SW480 (cell line): ENCODE data around the gene OR2T34.
"Not testable (repeated sequence)": the region's sequence is repeated elsewhere in the genome, so short reads cannot be mapped to it uniquely, and the experiment has no call there.

Experiments used
- DNase-seq: peaks from one replicate; pipeline ENCODE4 v3.0.0-alpha.2; 2016; ENCODE audit warnings: low spot score

Gene OR2T34

DNA sequence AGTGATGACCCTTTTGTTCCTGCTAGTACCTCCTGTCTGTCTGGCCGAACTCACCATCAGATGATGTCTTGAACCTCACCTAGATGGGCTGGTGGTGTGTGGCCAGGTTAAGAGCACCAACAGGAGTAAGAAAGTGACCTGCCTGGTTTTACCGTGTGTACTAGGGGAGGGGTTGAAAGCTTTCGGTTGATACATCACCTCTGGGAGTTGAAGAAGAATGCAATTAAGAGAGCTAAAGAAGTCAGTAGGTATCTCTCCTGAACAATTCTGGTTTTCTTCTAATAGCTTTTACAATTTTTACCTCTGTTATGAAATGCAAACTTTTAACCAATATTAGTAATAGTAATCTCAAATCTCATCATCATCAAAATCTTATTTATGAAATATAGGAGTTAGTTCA, 11.9 kb downstream of the OR2T34 start, which contains the start of gene OR2T29:
Gene OR2T29 (minus strand): TSS at position 101 of the 400 bp plus-strand sequence. CDS start 3,281 bp downstream, outside the sequence.
- not testable (repeated sequence) for DNase-seq

DNA sequence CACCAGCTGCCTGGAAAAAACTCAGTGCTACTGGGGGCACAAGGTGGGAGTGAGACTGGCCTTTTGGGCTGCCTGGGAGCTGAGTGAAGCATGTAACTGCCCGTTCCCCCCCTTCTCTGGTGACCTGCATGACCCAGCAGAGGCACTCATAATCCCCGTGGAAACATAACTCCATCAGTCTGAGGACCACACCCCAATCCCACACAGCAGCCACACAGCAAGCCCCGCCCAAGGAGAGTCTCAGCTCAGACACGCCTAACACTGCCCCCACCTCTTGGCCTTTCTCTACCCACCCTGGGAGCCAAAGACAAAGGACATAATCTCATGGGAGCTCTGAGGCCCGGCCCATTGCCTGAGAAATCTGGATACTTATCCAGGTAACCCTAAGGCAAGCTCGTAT, 23.5 kb downstream of the OR2T34 start:
- DNase-seq = not testable (repeated sequence)

DNA sequence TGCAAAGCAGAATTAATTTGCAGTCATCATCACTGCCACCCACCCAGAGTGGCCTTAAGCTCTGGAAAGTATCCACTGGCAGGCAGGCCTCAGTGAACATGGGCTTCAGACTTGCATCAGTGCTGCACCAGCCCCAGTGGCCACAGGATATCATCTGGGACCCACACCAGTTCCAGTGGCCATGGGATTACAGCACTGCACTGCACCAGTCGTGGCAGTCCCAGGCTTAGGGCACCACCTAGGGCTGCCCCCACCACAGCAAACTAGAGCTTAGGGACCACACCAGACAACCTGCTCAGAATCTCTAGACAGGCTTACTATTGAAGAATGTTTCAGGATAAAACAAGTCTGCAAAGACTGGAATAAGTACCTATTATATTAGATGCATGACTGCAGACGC, 27.2 kb downstream of the OR2T34 start:
- not testable (repeated sequence) for DNase-seq

DNA sequence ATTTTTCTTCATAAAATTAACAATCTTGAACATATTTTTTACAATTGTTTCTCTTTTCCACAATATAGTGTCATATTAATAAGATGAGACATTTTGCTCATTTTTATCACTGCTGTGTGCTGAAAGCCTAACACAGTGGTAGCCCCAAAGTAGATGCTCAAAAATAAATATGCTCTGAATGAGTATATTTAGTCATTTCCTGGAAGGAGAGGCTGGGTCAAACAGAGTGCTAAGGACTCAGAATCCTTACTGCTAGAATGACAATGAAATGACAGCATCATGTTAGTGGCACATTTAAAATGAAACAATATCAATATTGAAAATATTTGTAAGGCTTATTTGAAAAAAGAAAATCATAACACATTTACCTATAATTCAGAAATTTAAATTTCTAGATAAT, 37.1 kb downstream of the OR2T34 start:
- DNase-seq = not testable (repeated sequence)
